Measurements from ENCODE around the gene CABP4.

The CABP4 gene

DNA sequence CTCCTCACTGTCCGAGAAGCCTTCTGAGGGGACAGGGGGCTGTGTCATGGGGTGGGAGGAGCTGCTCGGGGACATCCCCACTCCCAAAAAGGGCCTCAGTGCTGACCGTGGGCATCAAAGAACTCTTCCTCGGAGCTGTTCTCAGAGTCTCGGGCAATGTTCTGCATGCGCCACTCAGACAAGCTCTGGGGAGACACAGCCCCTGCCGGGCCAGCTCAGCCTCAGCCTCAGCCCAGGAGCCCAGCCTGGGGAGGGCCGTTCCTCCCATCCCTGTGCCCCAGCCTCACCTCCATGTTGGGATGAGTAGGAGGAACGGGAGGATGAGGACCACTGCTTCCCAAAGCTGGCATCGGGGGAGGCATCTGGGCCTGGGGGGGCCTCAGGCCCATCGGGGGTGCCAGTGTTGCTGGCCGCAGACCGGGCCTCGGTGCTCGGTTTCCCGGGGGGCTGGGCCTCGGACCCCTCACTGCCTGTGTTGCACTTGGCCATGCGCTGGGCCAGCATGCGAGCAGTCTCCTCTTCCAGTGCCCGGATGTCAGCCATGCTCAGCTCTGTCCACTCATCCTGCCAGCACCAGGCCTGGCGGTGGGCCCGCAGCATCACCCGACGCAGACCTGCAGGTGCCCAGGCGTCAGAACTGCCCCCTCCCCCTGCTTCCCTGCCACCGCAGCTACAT, 44.8 kb downstream of the CABP4 start:
- DNase-seq (ENCODE audit: low read depth) = no peak
- TF ChIP-seq, protein P1, sequence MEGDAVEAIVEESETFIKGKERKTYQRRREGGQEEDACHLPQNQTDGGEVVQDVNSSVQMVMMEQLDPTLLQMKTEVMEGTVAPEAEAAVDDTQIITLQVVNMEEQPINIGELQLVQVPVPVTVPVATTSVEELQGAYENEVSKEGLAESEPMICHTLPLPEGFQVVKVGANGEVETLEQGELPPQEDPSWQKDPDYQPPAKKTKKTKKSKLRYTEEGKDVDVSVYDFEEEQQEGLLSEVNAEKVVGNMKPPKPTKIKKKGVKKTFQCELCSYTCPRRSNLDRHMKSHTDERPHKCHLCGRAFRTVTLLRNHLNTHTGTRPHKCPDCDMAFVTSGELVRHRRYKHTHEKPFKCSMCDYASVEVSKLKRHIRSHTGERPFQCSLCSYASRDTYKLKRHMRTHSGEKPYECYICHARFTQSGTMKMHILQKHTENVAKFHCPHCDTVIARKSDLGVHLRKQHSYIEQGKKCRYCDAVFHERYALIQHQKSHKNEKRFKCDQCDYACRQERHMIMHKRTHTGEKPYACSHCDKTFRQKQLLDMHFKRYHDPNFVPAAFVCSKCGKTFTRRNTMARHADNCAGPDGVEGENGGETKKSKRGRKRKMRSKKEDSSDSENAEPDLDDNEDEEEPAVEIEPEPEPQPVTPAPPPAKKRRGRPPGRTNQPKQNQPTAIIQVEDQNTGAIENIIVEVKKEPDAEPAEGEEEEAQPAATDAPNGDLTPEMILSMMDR (IDR thresholded peaks at IDR 0.05; ENCODE audit: insufficient read depth, low read depth, low read length, missing control alignments) = no peak
- H3K4me3 ChIP-seq (ENCODE audit: low read length) = no peak overlapping the region

DNA sequence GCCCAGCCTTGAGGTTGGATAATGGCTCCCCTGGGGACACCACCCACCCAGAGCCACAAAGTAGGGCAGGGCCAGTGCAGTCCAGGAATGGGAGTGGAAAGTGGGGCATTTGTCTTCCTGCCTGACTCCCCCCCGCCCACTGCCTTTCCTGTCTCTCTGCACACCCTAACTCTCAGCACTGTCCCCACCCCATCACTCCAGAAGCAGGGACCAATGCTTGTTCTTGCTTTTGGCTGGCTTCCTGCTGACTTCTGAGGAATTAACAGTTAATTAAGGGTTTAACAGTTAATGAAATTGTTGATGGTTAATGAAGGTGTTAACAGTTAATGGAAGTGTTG, 45.3 kb downstream of the CABP4 start:
- TF ChIP-seq, protein P1 (IDR thresholded peaks at IDR 0.05; ENCODE audit: insufficient read depth, low read depth, low read length, missing control alignments) = no peak
- DNase-seq (ENCODE audit: low read depth) = no peak
- no peak overlapping the region for H3K4me3 ChIP-seq (ENCODE audit: low read length)

DNA sequence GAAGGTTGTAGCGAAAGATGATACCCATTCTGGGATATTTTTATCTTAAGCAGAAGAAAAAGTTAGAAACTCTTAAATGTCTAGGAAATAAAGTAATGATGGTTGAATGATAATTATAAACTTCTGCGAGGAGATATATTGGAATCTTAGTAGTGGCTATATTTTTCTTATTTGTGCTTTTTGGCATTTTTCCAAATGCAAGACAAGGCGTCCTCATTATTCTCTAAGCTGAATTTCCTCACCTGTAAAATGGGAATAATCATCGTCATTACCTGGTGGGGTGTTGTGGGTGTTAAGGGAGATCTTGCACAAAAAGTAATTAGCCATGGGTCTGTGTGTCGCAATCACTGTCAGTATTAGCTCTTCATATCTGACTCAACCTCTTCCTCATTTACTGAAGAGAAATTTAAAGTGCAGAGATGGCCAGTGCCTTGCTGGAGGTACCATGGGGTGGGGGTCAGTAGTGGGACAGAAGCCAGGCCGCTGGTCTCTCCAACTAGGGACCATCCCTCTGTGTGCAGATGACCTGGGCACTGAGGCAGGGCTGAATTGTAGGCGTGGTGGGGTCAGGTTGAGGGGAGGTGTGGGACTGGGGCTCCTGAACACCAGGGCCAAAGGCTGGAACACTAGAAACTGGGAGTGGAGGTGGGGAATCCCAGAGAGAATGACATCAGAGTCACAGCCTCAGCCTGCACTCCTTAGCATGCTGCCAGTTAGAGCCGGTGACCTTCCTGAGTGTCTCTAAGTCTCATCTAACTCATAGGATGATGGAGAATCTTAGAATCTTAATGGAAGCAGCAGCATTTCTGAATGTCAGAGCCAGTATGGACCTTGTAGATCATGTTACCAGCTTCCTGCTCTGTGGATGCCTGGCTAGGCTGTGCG, 45.9 kb downstream of the CABP4 start:
- DNase-seq (ENCODE audit: low read depth) = peak; percentile 60
- no peak overlapping the region for H3K4me3 ChIP-seq (ENCODE audit: low read length)
- TF ChIP-seq, protein P1 (IDR thresholded peaks at IDR 0.05; ENCODE audit: insufficient read depth, low read depth, low read length, missing control alignments) = no peak

DNA sequence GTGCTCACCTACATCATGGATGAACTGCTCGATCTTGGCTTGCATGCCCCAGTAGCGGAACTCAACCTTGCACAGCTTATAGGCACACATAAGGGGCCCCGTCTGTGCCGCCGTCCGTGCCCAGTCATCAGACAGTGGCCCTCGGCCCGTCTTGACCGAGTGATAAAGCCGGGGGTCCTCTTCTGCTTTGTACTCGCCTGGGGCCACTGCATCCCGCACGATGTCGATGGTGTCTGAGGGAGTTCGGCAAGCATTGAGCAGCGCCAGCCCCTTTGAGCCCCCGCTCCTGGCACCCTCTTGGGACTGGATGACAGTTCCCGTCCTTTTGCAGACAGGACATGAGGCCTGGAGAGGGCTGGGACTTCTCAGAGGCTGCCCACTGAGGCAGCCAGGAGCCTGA, 46.7 kb downstream of the CABP4 start:
- H3K4me3 ChIP-seq (ENCODE audit: low read length) = no peak overlapping the region
- TF ChIP-seq, protein P1 (IDR thresholded peaks at IDR 0.05; ENCODE audit: insufficient read depth, low read depth, low read length, missing control alignments) = no peak
- no peak for DNase-seq (ENCODE audit: low read depth)

DNA sequence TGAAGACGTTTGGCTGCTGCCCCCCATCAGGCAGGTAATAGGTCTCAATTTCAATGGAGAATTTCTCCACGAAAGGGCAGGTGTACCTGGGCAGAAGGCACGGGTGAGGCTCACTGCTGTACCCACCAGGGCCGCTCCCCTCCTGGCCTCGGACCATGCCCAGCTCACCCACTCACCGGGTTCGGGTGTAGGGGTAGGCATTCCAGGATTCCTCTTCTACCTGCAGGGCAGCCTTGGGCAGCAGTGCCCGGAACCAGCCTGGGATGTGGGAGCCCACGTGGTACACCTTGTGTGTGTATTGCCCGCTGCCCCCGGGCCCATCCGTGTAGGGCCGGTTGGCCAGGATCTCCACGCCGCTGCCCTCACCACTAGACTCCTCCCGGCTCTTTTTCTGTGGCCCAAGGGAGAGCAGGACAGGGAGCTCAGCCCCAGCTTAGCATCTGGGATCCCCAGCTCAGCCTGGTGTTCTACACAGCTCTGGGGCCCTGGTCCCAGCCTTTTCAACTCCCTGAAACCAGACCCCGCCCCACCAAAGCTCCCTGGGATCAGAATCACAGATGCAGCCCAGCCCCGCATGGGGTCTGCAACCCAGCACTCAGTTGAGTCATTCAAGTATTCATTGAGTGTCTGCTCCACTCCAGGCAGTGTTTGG, 47.3 kb downstream of the CABP4 start:
- no peak for DNase-seq (ENCODE audit: low read depth)
- TF ChIP-seq, protein P1 (IDR thresholded peaks at IDR 0.05; ENCODE audit: insufficient read depth, low read depth, low read length, missing control alignments) = no peak
- no peak overlapping the region for H3K4me3 ChIP-seq (ENCODE audit: low read length)

DNA sequence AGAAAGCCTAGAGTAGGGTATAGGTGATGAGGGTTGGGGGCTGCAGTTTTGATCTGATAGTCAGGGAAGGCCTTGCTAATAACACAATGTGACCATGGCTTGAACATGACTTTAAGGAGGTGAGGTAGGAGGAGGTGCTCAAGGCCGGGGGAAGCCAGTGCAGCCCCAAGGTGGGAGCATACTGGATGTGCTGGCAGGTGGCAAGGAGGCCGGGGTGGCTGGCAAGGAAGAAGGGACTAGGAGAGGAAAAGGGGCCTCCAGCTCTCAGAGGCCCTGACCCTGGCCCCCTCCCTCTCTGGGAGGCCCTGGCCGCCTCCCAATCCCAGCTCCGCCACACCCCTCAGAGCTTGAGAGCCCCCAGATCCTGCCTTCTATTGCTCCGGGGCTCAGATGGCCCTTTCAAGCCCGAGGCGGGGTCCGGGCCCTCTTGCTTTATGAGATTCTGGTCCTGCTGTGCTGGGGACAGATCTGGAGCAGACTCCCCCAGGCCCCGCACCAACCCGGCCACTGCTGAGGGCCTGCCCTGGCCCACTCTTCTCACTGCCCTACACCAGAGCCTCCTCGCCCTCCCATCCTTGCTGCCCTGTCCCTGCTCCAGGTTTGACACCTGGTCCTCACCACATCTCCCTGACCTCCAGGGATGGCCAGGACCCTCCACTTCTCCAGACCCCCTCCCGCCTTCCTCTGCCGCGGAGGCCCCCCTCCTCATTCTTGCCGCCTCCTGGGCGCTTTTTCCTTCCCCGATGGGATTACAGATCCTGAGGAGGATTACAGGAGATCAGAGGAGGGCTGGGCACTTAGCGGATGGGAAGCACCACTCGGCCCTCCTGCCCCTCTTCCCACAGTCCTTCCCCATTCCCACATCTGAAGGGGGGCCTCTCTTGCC, 48.2 kb downstream of the CABP4 start:
- TF ChIP-seq, protein P1 (IDR thresholded peaks at IDR 0.05; ENCODE audit: insufficient read depth, low read depth, low read length, missing control alignments) = no peak
- no peak for DNase-seq (ENCODE audit: low read depth)
- peak overlapping the region; percentile 77 for H3K4me3 ChIP-seq (ENCODE audit: low read length)

All from epithelial cell of esophagus (primary cell).